Activated effector memory CD4-positive, alpha-beta T cell treated with anti-CD3 and anti-CD28 coated beads, Interleukin-2, amount 50 U/mL, for 16 hours (primary cell): ENCODE results near the gene FBP1.

ENCODE experiments used
- DNase-seq: peaks from one replicate; pipeline ENCODE4 v3.0.0-alpha.2; 2020

FBP1 gene

DNA sequence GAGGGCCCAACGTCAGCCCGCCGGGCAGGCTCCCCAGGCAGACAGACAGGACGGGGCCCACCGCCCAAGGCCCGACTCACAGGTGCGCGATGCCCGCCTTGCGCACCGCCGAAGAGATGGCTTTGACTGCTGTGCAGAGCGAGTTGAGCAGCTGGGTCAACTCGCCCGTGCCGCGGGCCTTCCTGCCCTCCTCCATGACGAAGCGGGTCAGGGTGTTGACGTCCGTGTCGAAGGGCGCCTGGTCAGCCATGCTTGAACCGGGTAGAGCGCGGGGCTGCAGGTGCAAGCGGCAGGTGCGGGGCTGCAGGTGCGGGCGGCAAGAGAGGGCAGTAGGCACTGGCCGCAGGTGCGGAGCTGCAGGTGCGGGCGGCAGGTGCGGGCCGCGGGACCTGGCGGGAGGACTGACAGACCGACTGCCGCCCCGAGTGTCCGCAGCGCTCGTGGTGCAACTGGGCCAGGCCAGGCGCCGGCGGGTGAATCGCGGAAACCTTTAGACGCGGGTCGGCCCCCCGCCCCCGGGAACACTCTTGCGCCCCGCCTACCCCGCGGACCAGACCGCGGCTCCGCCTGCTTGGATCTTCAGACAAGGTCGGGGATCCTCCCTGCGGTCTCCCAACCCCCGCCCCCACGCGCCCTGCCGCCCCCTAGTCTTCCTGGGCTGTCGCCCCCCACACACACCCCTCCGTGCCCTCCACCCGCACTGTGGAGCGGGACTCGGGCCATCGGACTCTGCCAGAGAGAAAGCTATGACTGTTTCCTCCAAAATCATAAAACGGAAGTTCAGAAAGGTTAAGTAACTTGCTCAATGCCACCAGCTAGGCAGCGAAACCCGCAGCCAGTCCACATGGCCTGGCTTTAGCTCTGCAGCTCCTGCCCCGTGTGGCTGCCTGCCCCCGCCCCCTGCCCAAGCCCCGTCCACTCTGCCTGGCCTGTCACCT lies at the start of gene FBP1:
Gene FBP1 (minus strand): TSS at position 458 of the 938 bp plus-strand sequence. CDS start 208 bp downstream, at position 250.
- DNase-seq: peak; percentile 77

DNA sequence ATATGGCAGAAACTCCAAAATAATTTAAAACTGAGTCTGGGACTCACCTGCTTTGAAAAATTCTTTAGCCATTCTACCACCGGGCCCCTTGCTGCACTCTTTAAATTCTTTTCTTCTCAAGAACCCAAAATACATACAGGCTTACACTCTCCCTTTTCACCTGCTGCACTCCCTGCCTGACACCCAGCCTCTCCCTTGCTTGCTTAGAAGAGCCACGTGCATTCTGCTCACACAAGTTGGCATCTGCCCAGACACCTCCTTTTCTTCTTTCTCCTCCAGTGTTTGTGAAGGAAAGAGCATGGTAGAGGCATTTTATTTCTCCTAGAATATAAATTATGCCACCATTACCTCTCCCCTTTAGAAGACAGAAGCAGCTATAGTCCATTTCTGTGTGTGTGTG lies 48.1 kb upstream of the FBP1 start:
- no peak for DNase-seq

DNA sequence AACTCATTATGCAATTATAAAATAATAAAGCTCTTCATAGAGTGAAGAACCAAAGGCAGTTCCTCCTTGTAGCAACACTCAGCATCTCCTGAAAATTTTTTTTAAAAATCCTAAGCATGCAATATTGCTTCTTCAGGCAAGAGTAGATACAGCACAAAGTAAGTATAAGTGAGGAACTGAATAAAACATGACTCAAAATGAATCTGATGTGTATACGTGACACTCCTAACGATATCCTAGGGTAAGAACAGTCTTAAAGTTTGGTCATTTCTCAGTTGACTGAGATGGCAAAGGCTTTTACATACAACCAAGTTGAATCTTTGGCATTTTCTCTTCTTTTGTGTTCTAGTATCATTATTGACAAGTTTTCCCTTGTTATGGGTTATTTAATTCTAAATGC lies 46.0 kb upstream of the FBP1 start:
- no peak for DNase-seq

DNA sequence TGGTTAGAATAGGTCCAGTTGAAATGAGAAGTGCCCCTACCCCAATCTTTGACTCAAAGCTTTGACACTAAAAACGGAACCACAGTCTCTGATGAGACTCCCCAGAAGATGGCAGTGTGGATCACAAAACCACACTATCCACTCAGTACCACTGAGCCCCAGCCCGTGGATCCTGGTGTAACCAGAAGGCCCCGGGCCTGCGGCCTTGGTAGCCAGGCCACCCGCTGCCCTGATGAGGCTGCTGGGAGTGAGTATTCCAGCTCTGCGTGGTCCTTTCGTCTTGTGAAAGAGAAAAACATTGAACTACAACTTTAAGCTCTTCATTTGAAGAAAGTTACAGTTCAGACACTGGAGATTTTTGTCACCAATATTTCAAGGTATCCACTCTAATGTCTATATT lies 42.2 kb upstream of the FBP1 start:
- peak; percentile 80 for DNase-seq

DNA sequence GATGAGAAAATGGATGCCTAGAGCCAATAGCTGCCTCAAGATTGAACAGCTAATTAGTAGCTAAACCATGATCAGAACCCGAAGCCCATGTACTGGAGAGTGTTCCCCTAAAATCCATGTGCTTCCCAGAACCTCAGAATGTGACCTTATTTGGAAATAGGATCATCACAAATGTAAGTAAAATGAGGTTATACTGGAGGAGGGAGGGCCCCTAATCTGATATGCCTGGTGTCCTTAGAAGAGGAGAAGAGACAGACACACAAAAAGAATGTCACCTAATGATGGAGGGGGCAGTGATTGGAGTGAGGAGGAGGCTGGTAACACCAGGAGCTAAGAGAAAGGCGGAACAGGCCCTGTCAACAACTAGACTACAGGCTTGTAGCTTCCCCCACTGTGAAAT lies 41.3 kb upstream of the FBP1 start:
- no peak for DNase-seq

DNA sequence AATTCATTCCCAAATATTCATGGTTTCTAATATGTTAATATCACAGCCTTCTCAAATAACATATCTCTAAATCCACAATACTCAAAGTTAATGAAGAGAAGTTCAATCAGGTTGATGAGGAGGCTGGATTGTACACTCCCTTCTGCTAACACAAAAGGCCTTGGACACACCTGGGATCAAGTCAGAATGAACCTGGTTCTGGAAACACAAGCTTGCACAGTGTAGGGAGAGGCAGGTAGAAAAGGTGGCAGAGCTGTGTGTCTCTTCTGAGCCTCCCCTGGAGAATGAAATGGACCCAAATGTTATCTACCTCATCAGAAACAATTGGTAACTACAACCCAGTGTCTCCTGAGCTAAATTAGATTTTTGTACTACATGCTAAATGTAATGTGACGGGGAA lies 40.7 kb upstream of the FBP1 start:
- no peak for DNase-seq

DNA sequence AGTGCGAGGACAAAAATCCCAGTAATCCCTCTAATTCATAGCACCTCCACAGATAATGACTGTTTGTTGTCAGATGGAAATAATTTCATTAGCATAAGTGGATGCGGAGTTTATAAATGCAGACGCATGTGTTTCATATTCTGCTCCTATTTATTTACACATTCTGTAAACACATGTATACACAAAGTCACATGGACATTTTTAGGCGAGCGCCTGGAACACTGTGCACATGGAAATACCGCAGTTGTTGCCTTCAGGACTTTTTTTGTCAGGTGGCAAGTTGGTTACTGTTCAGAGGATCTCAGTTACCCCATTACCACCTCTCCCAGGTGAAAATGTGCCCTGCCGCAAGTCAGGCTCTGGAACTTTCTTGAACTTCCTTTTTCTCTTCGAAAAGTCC lies 40.3 kb upstream of the FBP1 start:
- DNase-seq: no peak

DNA sequence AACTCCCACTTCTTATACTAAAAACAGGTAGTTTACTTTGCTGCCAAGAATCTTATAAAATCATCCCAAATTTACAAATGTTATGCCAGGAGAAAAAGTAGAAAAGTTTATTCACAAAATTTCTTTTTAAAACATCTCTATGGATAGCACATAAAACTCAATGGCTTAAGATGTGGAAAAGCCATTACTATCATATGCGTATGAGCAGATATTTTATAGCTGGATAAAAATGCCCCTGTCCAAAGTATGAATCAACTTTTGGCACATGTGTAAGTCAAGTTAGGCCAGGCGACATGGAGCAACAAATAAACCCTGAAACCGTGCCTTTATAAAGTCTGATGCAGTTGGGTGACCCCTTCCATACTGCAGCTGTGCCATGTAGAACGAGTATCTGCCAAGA lies 38.6 kb upstream of the FBP1 start:
- no peak for DNase-seq

DNA sequence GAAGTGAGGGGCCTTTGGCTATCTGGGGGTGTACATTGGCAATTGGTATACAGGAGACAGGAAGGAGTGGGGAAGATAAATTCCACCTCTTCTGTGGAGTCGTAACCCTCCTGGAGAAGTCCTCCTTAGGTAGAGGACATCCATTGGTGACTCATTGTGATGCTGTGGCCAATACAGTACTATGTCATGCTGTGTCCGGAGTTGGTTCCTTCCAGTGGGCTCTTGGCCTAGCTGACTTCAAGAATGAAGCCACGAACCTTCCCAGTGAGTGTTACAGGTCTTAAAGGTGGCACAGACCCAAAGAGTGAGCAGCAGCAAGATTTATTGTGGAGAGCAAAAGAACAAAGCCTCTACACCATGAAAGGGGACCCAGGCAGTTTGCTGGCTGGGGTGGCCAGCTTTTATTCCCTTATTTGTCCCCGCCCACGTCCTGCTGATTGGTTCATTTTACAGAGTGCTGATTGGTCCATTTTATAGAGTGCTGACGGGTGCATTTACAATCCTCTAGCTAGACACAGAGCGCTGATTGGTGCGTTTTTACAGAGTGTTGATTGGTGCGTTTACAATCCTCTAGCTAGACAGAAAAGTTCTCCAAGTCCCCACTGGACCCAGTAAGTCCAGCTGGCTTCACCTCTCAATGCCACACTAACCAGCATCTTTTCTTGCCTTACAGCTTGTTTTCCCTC lies 37.3 kb upstream of the FBP1 start:
- no peak for DNase-seq

DNA sequence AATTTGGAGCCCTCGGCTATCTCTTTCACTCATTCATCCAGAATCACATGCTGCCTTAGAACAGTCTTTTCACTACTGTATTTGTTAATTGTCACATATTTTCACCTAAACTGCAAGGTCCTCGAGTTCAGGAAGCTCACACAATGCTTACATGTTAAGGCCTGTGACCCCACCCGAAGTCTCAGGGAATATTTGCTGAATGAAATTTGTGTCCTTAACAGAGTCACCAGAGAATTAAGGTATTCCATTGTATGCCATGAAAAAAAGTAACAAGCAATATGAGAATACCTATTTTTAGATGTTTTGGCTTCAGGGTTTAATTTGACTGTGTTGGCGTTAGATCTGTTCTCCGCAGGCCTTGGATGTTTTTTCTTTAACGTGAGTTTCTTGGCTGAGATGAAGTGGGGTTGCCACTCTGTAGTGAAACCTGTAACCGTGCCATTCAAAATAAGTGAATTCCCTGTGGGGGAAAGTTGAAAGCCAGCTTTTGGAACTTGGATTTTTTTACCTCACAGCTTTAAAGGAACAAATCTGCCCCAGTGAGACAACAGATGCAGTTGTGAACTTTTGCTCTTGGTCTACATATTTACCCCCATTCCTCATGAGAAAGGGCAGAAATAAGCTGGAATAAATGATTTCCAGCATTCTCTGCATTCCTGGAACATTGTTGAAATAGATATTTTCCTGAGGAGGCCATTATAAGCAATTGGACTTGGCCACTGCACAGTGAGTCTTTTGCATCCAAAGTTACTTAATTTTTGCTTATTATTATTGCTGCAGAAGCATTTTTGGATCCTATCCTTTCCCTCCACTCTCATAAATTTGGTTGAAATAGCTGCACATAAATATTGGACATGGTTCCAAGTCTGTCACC lies 35.9 kb upstream of the FBP1 start:
- no peak for DNase-seq

DNA sequence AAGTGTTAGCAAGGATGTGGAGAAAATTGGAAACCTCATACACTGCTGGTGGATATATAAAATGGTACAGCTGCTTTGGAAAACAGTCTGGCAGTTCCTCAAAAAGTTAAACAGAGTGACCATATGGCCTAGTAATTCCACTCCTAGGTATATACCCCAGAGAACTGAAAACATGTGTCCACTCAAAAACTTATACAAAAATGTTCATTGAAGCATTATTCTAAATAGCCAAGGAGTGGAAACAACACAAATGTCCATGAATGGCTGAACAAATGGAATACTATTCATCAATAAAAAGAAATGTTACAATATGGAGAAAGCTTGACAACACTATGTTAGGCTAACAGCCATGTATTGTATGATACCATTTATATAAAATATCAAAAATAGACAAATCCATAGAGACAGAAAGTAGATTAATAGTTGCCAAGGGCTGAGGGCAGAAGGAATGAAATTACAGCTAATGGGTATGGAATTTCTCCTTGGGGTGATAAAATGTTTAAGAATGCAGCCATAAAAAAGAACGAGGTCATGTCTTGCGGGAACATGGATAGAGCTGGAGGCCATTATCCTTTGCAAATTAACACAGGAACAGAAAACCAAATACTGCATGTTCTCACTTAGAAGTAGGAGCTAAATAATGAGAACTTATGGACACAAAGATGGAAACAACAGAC lies 33.6 kb upstream of the FBP1 start:
- DNase-seq: no peak

DNA sequence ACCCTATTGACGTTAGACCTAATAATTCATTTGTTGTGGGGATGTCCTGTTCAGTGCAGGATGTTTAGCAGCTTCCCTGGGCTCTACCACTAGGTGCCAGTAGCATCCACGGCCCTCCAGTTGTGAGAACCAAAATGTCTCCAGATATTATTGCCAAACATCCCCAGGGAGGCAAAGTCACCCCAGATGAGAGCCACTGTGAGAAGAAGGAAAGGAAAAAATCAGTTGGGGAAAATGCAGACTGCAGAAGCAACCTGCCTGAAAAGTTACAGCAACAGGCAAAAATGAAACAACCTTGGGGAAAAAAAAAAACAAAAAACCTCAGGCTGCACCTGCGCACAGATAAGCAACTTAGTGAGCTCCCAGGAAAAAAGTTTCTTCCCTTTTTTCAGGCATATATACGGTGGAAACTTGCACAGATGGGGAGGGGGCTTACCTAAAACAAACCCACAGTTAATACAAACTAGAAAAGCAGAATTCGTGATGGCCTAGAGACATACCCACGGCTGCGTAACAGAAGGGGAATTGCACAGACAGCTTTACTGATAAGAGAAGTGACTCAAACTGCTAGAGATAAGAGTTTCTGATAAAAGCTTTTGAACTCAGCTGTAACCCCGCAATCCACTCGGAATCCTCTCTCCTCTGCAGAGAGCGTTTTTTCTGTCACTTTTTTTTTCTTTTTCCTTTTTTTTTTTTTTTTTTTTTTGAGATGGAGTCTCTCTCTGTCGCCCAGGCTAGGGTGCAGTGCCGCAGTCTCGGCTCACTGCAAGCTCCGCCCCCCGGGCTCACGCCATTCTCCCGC lies 29.8 kb upstream of the FBP1 start:
- DNase-seq: peak; percentile 80

DNA sequence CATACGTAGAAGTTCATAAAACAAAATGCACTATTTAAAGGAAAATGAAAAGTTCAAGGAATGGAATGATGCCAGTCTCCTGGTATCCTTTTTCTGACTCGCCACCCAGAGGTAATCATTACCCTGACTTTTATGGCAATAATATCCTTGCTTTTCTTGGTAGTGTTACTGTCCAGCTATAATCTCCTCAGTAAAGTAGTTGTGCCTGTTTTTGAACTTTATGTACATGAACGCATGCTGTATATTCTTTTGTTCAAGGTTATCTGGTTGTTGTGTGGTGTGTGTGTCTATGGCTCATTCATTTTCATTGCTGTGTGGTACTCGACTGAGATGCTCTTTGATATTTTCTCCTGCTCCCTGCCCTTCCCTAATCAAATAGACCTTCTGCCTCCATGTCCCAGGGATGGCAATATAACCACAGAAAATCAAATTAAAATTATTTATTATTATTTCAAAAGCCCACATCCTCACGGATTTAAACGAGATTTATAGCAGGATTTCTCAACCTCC lies 29.2 kb upstream of the FBP1 start:
- no peak for DNase-seq

DNA sequence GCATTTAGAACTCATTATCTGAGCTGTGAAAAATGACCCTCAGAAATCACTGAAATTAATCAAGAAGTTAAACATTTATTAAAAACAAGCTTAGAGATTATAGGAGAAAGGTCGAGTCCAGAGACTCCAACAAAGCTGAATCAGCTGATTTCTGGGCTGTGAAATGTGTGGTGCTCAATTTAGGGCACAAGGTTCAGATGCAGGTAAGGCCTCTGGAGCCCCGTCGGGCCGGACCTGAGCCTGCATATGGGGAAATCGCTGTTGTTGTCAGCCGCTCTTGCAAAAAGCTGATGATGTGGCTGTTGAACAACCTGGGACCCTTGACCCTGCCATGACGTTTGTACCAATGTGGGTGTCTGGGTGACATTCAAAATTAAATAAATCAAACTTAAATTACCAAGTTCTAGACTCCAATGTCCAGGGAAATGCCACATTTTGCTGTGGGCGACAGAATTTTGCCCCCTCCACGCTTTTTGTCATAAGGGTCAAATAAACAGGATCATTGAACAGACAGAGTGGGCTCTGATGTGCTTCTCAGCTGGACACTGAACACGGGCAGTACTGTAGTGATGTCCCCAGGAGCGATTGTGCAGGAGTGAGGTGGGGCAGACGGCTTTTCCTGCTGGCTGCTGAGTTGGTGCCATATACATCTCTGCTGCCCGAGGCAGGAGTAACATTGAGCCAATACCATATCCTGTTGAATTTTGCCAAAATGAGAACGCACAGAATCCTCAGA lies 27.2 kb upstream of the FBP1 start:
- no peak for DNase-seq

DNA sequence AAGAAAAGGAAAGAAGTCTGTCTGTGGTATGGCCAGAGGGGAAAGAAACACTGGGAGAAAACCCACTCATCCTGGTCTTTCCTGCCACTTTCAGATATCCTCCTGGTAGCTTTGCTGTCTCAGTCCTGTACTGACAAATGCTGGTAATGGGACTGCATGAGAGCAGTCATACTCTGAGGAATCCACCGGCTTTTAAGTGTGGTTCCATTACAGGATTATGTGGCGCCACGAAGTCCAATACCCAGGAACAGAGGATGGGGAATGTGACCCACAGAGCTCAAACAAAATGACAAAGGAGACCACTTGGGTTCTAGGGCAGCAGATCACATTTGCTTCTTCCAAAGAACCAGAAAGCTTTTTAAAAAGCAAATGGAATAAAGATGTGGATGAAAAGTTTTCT lies 26.3 kb upstream of the FBP1 start:
- DNase-seq: no peak

DNA sequence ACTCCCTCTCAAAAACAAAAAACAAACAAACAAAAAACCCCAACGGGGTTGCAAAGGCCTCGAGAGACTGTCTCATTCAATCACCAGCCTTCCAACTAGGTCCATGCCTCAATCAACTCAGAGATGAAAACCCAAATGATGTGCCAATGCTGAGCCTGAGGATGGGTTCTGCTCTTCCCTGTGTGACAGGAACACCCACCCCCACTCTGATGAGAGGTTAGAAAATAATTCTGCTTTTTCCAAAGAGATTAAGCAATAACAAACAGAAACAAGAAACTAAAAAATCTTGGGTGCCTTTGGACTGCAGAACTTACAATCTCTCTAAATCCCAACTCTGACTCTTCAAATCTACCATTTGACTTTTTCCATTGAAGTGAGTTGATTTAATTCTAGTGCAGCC lies 25.5 kb upstream of the FBP1 start:
- DNase-seq: no peak

DNA sequence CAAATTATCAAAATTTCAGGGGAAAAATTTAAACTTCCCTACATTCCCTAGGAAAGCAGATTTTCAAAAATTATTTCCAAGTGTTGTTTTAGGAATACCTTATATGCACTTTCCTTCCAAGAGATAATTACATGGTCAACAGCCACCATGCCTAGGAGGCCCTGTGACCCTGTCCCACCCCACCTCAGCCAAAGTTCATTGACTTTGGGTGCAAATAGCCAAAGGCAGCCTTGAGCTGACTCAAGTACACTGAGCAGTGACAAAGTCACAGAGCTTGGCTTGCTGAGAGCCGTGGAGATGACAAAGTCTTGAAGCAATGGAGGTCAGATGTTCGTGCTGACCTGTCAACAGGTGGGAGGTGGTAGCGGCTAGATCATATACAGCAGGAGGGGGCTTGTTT lies 24.3 kb upstream of the FBP1 start:
- DNase-seq: no peak

DNA sequence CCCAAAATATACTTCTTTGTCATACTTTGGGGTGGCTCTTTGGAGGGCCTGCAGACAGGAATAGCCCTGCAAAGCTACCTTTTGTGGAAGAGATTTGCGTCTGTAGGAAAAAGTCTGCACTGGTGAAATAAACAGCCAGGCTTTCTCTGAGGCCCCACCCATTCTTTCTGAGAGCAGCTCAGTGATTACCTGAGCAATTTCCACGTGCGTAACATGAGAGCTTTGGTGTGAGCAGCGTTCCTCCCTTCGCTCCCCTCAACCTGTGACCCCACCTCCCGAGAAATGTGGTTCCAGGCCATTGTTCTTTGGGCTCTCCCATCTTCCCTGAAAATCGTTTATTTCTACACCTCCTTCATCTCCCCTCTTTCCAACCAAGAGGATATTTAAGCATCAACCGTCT lies 23.8 kb upstream of the FBP1 start:
- DNase-seq: no peak

DNA sequence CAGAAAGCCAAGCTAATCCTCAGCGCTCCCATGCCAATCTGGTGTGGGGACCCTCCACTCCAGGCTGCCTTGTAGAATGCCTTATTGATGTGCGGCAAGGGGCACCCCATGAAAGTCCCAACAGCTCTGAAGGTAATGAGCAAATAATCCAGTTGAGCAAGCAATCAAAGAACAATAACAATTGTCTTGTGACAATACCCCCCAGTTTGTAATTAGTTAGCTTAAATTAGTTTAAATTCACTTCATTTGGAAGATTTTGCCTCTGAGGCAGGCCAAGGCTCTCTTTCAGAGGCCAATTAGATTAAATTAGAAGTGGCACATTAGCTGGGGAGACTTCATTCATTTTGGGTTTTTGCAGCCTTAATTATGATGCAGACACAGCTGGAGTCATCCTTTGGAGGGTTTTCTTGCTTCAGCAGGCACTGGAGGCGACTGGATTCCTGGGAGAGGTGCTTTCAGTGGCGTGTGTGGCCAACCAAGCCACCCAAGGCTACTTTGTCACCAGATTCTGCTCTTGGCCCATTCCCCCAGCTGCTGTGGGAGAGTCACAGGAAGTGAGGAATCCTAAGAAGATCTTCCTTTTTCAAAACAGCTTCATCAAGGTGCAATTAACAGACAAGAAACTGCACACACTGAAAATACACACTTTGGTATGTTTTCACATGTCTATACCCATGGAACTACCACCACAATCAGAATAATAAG lies 17.9 kb upstream of the FBP1 start:
- no peak for DNase-seq

DNA sequence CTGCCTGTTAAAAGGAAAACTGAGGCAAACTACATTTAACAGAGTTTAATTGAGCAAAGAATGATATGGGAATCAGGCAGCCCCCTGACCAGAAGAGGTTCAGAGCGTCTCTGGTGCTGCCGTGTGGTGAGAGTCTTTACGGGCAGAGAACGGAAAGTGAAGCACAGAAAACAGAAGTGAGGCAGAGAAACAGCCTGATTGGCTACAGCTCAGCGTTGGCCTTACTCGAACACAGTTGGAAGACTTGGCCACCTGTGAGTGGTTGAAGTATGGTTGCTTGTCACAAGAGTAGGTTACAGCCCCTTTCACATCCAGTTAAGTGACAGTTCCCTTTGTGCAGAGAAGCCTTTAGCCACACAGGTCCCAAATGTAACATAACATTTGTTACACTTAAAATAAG lies 16.9 kb upstream of the FBP1 start:
- DNase-seq: peak; percentile 64
